Stimulated activated CD8-positive, alpha-beta memory T cell treated with anti-CD3 and anti-CD28 coated beads, Interleukin-7, amount 100 ng/mL, for 1 hour (primary cell): ENCODE data around the gene JMJD8.

Source experiments
- DNase-seq, 2 donors: peaks; one replicate each; pipeline ENCODE4 v3.0.0-alpha.2; 2020; ENCODE audit warnings: low read depth in 2 of 2

Gene JMJD8

DNA sequence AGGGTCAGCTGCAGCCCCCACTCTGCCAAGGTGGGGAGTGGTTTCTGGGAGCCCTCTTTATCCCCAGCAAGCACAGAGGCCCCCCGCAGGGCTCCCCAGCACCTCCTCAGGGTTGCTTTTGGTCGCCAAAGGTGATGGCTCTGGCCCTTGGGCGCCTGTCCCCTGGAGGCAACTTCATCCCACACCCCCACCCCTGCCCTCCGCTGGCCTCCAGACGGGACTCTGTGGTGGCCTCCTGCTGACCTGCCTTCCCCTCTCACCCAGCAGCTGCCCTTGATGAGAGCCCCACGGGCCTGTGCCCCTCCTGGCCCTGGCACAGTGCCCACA, 24.0 kb downstream of the JMJD8 start:
- no peak for DNase-seq

- DNase-seq, result no peak
These were observed 24.5 kb downstream of the JMJD8 start for GRCh38 chr16:659618-660017.

- DNase-seq, result no peak
These were observed 25.2 kb downstream of the JMJD8 start for GRCh38 chr16:658679-659571.

GRCh38 chr16:657487-657886, 26.6 kb downstream of the JMJD8 start:
- DNase-seq, result no peak

DNA sequence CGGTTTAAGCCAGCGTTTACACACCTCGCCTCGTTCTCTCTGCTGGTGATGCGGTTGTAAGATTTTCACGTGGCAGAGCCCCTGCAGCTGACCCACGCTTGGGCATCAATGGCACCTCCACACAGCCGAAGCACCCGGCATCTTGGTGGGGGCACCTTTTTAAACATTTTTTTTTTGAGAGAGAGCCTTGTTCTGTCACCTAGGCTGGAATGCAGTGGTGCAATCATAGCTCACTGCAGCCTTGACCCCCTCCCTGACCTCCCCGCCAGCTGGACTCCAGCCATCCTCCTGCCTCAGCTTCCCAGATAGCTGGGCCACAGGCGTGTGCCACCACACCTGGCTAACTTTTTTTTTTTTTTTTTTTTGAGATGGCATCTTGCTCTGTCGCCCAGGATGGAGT, 30.1 kb downstream of the JMJD8 start:
- no peak for DNase-seq

- no peak for DNase-seq
These were observed 31.5 kb downstream of the JMJD8 start for GRCh38 chr16:652454-653305.

- DNase-seq, result no peak
These were observed 32.3 kb downstream of the JMJD8 start for GRCh38 chr16:651844-652243.

- no peak for DNase-seq
These were observed 34.5 kb downstream of the JMJD8 start for GRCh38 chr16:649631-650030.

- DNase-seq, result peak; percentile 82 to 85
These were observed 35.1 kb downstream of the JMJD8 start, which contains the start of gene WDR90 for GRCh38 chr16:648781-649589. WDR90 (plus strand) TSS chr16:649365; CDS start chr16:649417, 52 bp downstream.

GRCh38 chr16:648071-648780, 35.9 kb downstream of the JMJD8 start:
- DNase-seq, result no peak

- DNase-seq, result no peak
These were observed 36.8 kb downstream of the JMJD8 start for GRCh38 chr16:647173-647902.

GRCh38 chr16:646679-647172, 37.4 kb downstream of the JMJD8 start:
- DNase-seq, result no peak

DNA sequence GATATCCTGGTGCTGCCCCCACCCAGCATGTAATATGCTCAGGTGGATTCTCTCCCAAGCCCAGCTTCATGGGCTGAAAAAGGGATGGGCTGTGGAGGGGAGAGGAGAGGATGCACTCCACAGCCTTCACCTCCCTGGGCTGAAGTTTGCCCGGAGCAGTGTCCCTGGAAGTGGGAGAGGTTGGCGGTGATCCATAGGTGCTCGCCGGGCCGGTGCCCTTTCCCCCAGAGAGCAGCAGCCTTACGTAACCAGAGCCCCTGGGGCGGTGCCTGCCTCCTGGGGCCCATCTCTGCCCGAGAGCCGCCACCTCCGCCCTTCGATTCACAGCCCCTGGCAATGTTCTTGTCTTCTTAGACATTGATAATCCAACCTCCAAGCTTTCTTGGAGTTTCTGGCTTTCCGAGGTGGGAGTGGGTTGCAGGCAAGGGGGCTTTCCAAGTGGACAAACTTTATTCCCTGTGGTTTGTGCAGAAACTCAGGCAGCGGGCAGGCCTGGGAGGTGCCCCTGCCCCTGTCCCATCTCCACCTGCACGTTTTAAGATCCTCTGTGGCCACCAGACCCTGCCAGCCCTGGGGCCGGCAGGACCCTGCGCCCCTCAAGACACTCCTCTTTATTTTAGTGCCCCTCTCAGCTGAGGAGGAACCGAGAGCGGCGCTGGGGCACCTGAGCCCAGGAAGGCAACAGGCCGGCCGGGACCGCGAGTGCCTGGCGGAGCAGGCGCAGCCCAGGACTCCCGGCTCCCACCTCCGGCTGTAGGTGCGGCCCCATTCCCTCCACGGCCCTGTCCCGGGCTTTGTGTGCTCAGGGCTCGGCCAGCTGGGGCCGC, 38.1 kb downstream of the JMJD8 start:
- no peak for DNase-seq

GRCh38 chr16:644556-644955, 39.6 kb downstream of the JMJD8 start:
- no peak for DNase-seq

DNA sequence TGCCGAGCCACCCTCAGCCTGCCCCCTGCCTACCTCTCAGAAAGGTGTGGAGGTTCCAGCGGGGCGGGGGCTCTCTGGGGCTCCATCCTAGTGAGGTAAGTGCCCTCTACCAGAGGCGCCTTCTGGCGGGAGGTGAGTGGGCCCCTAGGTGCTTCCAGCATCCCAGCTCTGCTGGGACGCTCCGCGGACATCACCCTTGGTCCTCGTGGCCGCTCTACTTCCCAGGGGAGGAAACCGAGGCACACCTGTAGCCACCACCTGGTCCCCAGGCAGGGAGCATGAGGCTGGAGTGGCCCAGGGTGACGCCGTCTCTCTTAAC, 41.1 kb downstream of the JMJD8 start:
- no peak for DNase-seq

GRCh38 chr16:642189-643049, 41.7 kb downstream of the JMJD8 start:
- no peak for DNase-seq

- DNase-seq, result peak in 1 of 2 donors; percentile 31
These were observed 42.6 kb downstream of the JMJD8 start, which contains the start of gene MCRIP2 for GRCh38 chr16:641326-642188. MCRIP2 (plus strand) TSS chr16:641828; CDS start chr16:641992, 164 bp downstream.

DNA sequence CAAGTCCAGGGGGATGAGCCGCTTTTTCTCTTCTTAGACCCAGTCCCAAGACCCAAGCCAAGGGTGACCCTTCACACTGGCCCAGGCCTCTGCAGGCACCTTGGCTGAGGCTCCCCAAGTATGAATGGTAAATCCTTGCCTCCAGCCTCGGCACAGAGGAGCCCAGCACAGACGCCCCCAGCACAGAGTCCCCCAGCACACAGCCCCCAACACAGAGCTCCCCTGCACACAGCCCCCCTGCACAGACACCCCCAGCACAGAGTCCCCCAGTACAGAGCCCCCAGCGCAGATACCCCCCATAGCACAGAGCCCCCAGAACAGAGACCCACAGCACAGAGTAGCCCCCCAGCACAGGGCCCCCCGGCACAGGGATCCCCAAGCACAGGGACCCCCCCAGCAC, 43.5 kb downstream of the JMJD8 start:
- DNase-seq, result no peak
